Trophoblast cell (in vitro differentiated cells and primary cell): ENCODE results near the gene DBNL.

Experiments
- DNase-seq, 2 donors: peaks; one replicate each; pipeline ENCODE4 v3.0.0-alpha.2; 2016
- H2AFZ ChIP-seq: 2 replicates; pipeline ENCODE4 v1.6.1; 2013; ENCODE audit warnings: low read length, moderate library complexity, mild to moderate bottlenecking; ENCODE audit not compliant: insufficient read depth, poor library complexity
- H2AK5ac ChIP-seq: 2 replicates; pipeline ENCODE4 v1.6.1; 2013; ENCODE audit warnings: mild to moderate bottlenecking, low read length
- H2BK120ac ChIP-seq: 2 replicates; pipeline ENCODE4 v1.6.1; 2013; ENCODE audit warnings: low read length, mild to moderate bottlenecking, moderate library complexity; ENCODE audit not compliant: insufficient read depth, poor library complexity
- H2BK12ac ChIP-seq: 2 replicates; pipeline ENCODE4 v1.6.1; 2013; ENCODE audit warnings: mild to moderate bottlenecking, low read length, moderate library complexity
- H2BK5ac ChIP-seq: 2 replicates; pipeline ENCODE4 v1.6.1; 2013; ENCODE audit warnings: low read length, low read depth, moderate library complexity, mild to moderate bottlenecking; ENCODE audit not compliant: poor library complexity
- H3K14ac ChIP-seq: 2 replicates; pipeline ENCODE4 v1.6.1; 2013; ENCODE audit warnings: mild to moderate bottlenecking, low read length
- H3K18ac ChIP-seq: 2 replicates; pipeline ENCODE4 v1.6.1; 2013; ENCODE audit warnings: mild to moderate bottlenecking, low read length
- H3K23ac ChIP-seq: 2 replicates; pipeline ENCODE4 v1.6.1; 2013; ENCODE audit warnings: low read length
- H3K27ac ChIP-seq: 2 replicates; pipeline ENCODE4 v1.5.1; 2013; ENCODE audit warnings: low read depth, mild to moderate bottlenecking, inconsistent platforms, low read length, moderate library complexity
- H3K27me3 ChIP-seq: 2 replicates; pipeline ENCODE4 v1.6.1; 2013; ENCODE audit warnings: inconsistent platforms, mild to moderate bottlenecking, low read length, moderate library complexity; ENCODE audit not compliant: insufficient read depth
- H3K36me3 ChIP-seq, 2 experiments: 1 replicate in 1 of 2; 2 replicates in 1 of 2; pipeline ENCODE4 v1.6.1; 2013; ENCODE audit warnings: low read length in 2 of 2, mild to moderate bottlenecking in 2 of 2, moderate library complexity in 1 of 2; ENCODE audit not compliant: insufficient read depth in 2 of 2, control insufficient read depth in 1 of 2
- H3K4ac ChIP-seq: 2 replicates; pipeline ENCODE4 v1.6.1; 2013; ENCODE audit warnings: low read depth, mild to moderate bottlenecking, low read length, moderate library complexity
- H3K4me1 ChIP-seq, 2 experiments: 1 replicate in 1 of 2; 2 replicates in 1 of 2; pipeline ENCODE4 v1.6.1; 2013; ENCODE audit warnings: low read length in 2 of 2, mild to moderate bottlenecking in 2 of 2, moderate library complexity in 1 of 2; ENCODE audit not compliant: insufficient read depth in 2 of 2, control insufficient read depth in 1 of 2
- H3K4me2 ChIP-seq: 2 replicates; pipeline ENCODE4 v1.6.1; 2013; ENCODE audit warnings: inconsistent platforms, mild to moderate bottlenecking, low read length, moderate library complexity
- H3K4me3 ChIP-seq: 2 replicates; pipeline ENCODE4 v1.5.1; 2013; ENCODE audit warnings: mild to moderate bottlenecking, low read depth, low read length, inconsistent platforms
- H3K79me1 ChIP-seq: one replicate; pipeline ENCODE4 v1.6.1; 2013; ENCODE audit warnings: low read length
- H3K79me2 ChIP-seq: 2 replicates; pipeline ENCODE4 v1.6.1; 2013; ENCODE audit warnings: low read length, mild to moderate bottlenecking; ENCODE audit not compliant: control insufficient read depth, insufficient read depth, poor library complexity
- H3K9ac ChIP-seq: 2 replicates; pipeline ENCODE4 v1.6.1; 2013; ENCODE audit warnings: mild to moderate bottlenecking, low read length
- H3K9me3 ChIP-seq: 2 replicates; pipeline ENCODE4 v1.6.1; 2013; ENCODE audit warnings: low read depth, mild to moderate bottlenecking, control low read depth, inconsistent platforms, low read length; ENCODE audit not compliant: insufficient read depth
- H4K12ac ChIP-seq: 2 replicates; pipeline ENCODE4 v1.6.1; 2013; ENCODE audit warnings: low read depth, mild to moderate bottlenecking, low read length, moderate library complexity
- H4K8ac ChIP-seq: 2 replicates; pipeline ENCODE4 v1.6.1; 2013; ENCODE audit warnings: low read depth, mild to moderate bottlenecking, low read length, moderate library complexity
- H4K91ac ChIP-seq: one replicate; pipeline ENCODE4 v1.6.1; 2013; ENCODE audit warnings: low read depth, mild to moderate bottlenecking, low read length, moderate library complexity
- WGBS: extraction: QIAGEN DNeasy Blood & Tissue Kit; methylation state at CpG from one replicate; pipeline ENCODE4 v1.1.7; 2013; ENCODE audit warnings: missing lambda C conversion rate; ENCODE audit not compliant: insufficient read length, insufficient coverage; ENCODE audit errors: extremely low coverage; 5-methylcytosine and 5-hydroxymethylcytosine counted together

Gene DBNL

GRCh38 chr7:44102846-44103565 is 58.5 kb downstream of the DBNL start:
- Histone ChIP-seq H3K79me1 (peaks cover 11% of the 10 kb centered on the region), H3K4me1 (peaks cover 9 to 10% of the 10 kb centered on the region in 2 experiments), H3K4ac (no peak overlapping the region), H3K79me2 (no peaks in the 10 kb centered on the region), H2AK5ac (no peak overlapping the region), H2BK120ac (no peak overlapping the region), H4K12ac (no peak overlapping the region), H3K36me3 (peaks cover 9 to 12% of the 10 kb centered on the region in 2 experiments), H3K4me2 (no peak overlapping the region), H4K91ac (no peak overlapping the region), H3K9me3 (peaks cover 1% of the 10 kb centered on the region), H3K14ac (no peak overlapping the region), H2BK5ac (no peak overlapping the region), H3K27me3 (peaks cover 4% of the 10 kb centered on the region), H2AFZ (no peak overlapping the region), H2BK12ac (no peak overlapping the region), H4K8ac (no peak overlapping the region), H3K4me3 (no peak overlapping the region), H3K9ac (no peak overlapping the region), H3K23ac (no peak overlapping the region), H3K27ac (no peak overlapping the region), H3K18ac (no peak overlapping the region)
- WGBS = no CpG with 5 or more reads among the region's 8 CpGs
- no peak for DNase-seq

GRCh38 chr7:44103566-44103922 is 59.0 kb downstream of the DBNL start:
- no peak overlapping the region for H3K14ac ChIP-seq
- peak overlapping the region; percentile 24 for H2AFZ ChIP-seq
- H2BK5ac ChIP-seq = no peak overlapping the region
- peak overlapping the region; percentile 56 for H4K91ac ChIP-seq
- peak overlapping the region; percentile 64 for H4K12ac ChIP-seq
- no CpG with 5 or more reads among the region's 8 CpGs for WGBS
- no peak overlapping the region for H3K9ac ChIP-seq
- DNase-seq = no peak
- no peak overlapping the region for H3K4ac ChIP-seq
- peak overlapping the region; percentile 34 for H3K4me3 ChIP-seq
- H3K9me3 ChIP-seq = peaks cover 1% of the 10 kb centered on the region
- H3K79me1 ChIP-seq = peaks cover 11% of the 10 kb centered on the region
- peak overlapping the region; percentile 60 for H4K8ac ChIP-seq
- H3K4me1 ChIP-seq = peaks cover 9 to 10% of the 10 kb centered on the region in 2 experiments
- H3K4me2 ChIP-seq = peak overlapping the region; percentile 47
- H3K27ac ChIP-seq = no peak overlapping the region
- H3K79me2 ChIP-seq = no peaks in the 10 kb centered on the region
- no peak overlapping the region for H2AK5ac ChIP-seq
- peaks cover 4% of the 10 kb centered on the region for H3K27me3 ChIP-seq
- H3K23ac ChIP-seq = no peak overlapping the region
- H3K36me3 ChIP-seq = peaks cover 15 to 17% of the 10 kb centered on the region in 2 experiments
- H2BK120ac ChIP-seq = no peak overlapping the region
- peak overlapping the region; percentile 54 for H3K18ac ChIP-seq
- H2BK12ac ChIP-seq = no peak overlapping the region

- Histone ChIP-seq H3K4ac (peak within 1 kb of the TSS; percentile 11), H2BK12ac (peak within 1 kb of the TSS; percentile 11), H3K27ac (no peak within 1 kb of the TSS), H3K79me1 (peaks cover 11% of the 10 kb centered on the region), H3K27me3 (peaks cover 4% of the 10 kb centered on the region), H3K4me2 (peak within 1 kb of the TSS; percentile 71), H3K9me3 (peaks cover 1% of the 10 kb centered on the region), H4K91ac (peak within 1 kb of the TSS; percentile 56), H3K23ac (no peak within 1 kb of the TSS), H2AFZ (peak within 1 kb of the TSS; percentile 24), H3K79me2 (no peaks in the 10 kb centered on the region), H2AK5ac (peak within 1 kb of the TSS; percentile 20), H4K12ac (peak within 1 kb of the TSS; percentile 64), H2BK120ac (no peak within 1 kb of the TSS), H4K8ac (peak within 1 kb of the TSS; percentile 67), H3K4me1 (peaks cover 9 to 10% of the 10 kb centered on the region in 2 experiments), H3K4me3 (peak within 1 kb of the TSS; percentile 71), H3K36me3 (peaks cover 20 to 23% of the 10 kb centered on the region in 2 experiments), H3K14ac (peak within 1 kb of the TSS; percentile 70), H3K9ac (peak within 1 kb of the TSS; percentile 45), H2BK5ac (no peak within 1 kb of the TSS), H3K18ac (peak within 1 kb of the TSS; percentile 54)
- no CpG with 5 or more reads among the region's 87 CpGs for WGBS
- peak in 1 of 2 donors; percentile 20 for DNase-seq
These were observed 59.7 kb downstream of the DBNL start, which contains the start of gene AEBP1 for GRCh38 chr7:44103923-44104859. Gene AEBP1 (plus strand): TSS chr7:44104345. CDS start chr7:44104666, 321 bp downstream.
